GM23338 (cell line): Measurements from ENCODE around the gene GRK3.

Experiments
- CREB1 ChIP-seq: fragments of 250-450 bp; sonication (Bioruptor Pico); IDR thresholded peaks from 2 replicates; pipeline ENCODE4 v1.5.0; 2020; ENCODE audit warnings: low read depth, mild to moderate bottlenecking, moderate library complexity
- CTCF ChIP-seq, 2 experiments: fragments of 200-600 bp in 1 of 2; sonication (generic) in 1 of 2; conservative IDR thresholded peaks; 2 replicates each; pipeline versions ENCODE4 v1.5.1 to v1.6.1; 2016 to 2017; ENCODE audit warnings: antibody characterized with exemption in 2 of 2, low read depth in 2 of 2, mild to moderate bottlenecking in 2 of 2, moderate library complexity in 1 of 2
- EZH2 ChIP-seq: fragments of 200-600 bp; sonication (generic); IDR thresholded peaks from one replicate; pipeline ENCODE4 v1.8.0; 2017; ENCODE audit warnings: antibody characterized with exemption, mild to moderate bottlenecking, low read depth; ENCODE audit not compliant: unreplicated experiment
- EZH2phosphoT487 ChIP-seq: fragments of 200-600 bp; sonication (generic); IDR thresholded peaks from one replicate; pipeline ENCODE4 v1.8.1; 2018; ENCODE audit warnings: antibody characterized with exemption; ENCODE audit not compliant: unreplicated experiment
- JUNB ChIP-seq: IDR thresholded peaks from one replicate; pipeline ENCODE4 v1.6.1; 2016; ENCODE audit warnings: antibody characterized with exemption; ENCODE audit not compliant: unreplicated experiment
- POLR2AphosphoS5 ChIP-seq: IDR thresholded peaks from 2 replicates; pipeline ENCODE4 v1.6.1; 2016; ENCODE audit warnings: antibody characterized with exemption, low read depth
- REST ChIP-seq: IDR thresholded peaks from one replicate; pipeline ENCODE4 v1.6.1; 2018; ENCODE audit warnings: antibody characterized with exemption; ENCODE audit not compliant: unreplicated experiment
- TF ChIP-seq, protein P1 (sequence below): IDR thresholded peaks from 2 replicates; pipeline ENCODE4 v1.6.1; 2016; ENCODE audit warnings: antibody characterized with exemption

DNA sequence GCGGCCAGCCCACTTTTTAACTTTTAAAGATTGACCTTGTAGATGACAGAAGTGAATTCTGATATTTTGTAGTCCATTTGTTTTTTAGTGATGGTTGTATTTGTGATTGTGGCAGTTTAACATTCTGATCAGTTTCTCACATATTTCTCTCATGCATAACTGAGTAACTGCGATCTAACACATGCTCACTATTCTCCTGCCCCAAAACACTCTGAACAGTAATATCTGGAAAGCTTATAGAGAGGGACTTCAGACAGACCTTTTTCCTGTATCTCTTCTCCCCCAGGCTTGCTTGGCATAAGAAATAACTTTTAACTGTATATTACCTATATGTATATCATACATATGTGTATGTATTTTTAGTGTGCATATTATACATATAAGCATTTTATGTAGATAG, 140.2 kb downstream of the GRK3 start:
- no peak for TF ChIP-seq POLR2AphosphoS5
- TF ChIP-seq CTCF (conservative IDR thresholded peaks at IDR 0.05; ENCODE audit: low read depth in 2 of 2) = no peak
- TF ChIP-seq EZH2 = no peak
- no peak for TF ChIP-seq REST
- TF ChIP-seq, protein P1, sequence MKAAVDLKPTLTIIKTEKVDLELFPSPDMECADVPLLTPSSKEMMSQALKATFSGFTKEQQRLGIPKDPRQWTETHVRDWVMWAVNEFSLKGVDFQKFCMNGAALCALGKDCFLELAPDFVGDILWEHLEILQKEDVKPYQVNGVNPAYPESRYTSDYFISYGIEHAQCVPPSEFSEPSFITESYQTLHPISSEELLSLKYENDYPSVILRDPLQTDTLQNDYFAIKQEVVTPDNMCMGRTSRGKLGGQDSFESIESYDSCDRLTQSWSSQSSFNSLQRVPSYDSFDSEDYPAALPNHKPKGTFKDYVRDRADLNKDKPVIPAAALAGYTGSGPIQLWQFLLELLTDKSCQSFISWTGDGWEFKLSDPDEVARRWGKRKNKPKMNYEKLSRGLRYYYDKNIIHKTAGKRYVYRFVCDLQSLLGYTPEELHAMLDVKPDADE = no peak
- no peak for TF ChIP-seq EZH2phosphoT487
- TF ChIP-seq CREB1 (CRISPR knock-in tag) = no peak
- TF ChIP-seq JUNB = no peak
